CD14-positive monocyte (primary cell): ENCODE data around the gene ETS1. TPM values are rescaled to one million over a fixed set of nuclear protein-coding genes. Genes with fewer than 3 reads are reported as not detected.

ENCODE experiments used
- DNase-seq, 3 donors: peaks; one replicate each; pipeline ENCODE4 v3.0.0-alpha.2; 2011 to 2022
- H2AFZ ChIP-seq: 2 replicates; pipeline ENCODE4 v1.6.0; 2012; ENCODE audit warnings: mild to moderate bottlenecking, low read depth, low read length, inconsistent platforms; ENCODE audit not compliant: insufficient read depth, poor library complexity, severe bottlenecking
- H3K27ac ChIP-seq, 2 donors: 1 replicate in 1 of 2; 2 replicates in 1 of 2; pipeline ENCODE4 v1.5.1; 2012 to 2013; ENCODE audit warnings: low read length in 2 of 2, control low read depth in 1 of 2, inconsistent platforms in 1 of 2, low read depth in 1 of 2, mild to moderate bottlenecking in 1 of 2
- H3K27me3 ChIP-seq, 2 donors: one replicate each; pipeline versions ENCODE4 v1.6.0 to v1.6.1; 2011 to 2013; ENCODE audit warnings: low read length in 2 of 2; ENCODE audit not compliant: control insufficient read depth in 2 of 2, insufficient read depth in 2 of 2
- H3K36me3 ChIP-seq, 2 donors: replicated peaks in 1 of 2; 1 replicate in 1 of 2; 2 replicates in 1 of 2; pipeline versions ENCODE4 v1.5.1 to v1.6.1; 2012 to 2013; ENCODE audit warnings: low read length in 2 of 2, control low read depth in 1 of 2, inconsistent platforms in 1 of 2, mild to moderate bottlenecking in 1 of 2; ENCODE audit not compliant: insufficient read depth in 2 of 2, control insufficient read depth in 1 of 2
- H3K4me1 ChIP-seq, 2 donors: 1 replicate in 1 of 2; 2 replicates in 1 of 2; pipeline versions ENCODE4 v1.5.1 to v1.6.1; 2012 to 2013; ENCODE audit warnings: low read length in 2 of 2, control low read depth in 1 of 2, inconsistent platforms in 1 of 2, mild to moderate bottlenecking in 1 of 2, moderate library complexity in 1 of 2; ENCODE audit not compliant: insufficient read depth in 2 of 2, control insufficient read depth in 1 of 2
- H3K4me2 ChIP-seq: replicated peaks from 2 replicates; pipeline ENCODE3; 2012; ENCODE audit warnings: low read length, moderate library complexity, mild to moderate bottlenecking; ENCODE audit not compliant: poor library complexity, severe bottlenecking; ENCODE audit errors: extremely low read depth
- H3K4me3 ChIP-seq, 3 experiments: fragments of 200-600 bp in 1 of 3; sonication (generic) in 1 of 3; replicated peaks in 1 of 3; 1 replicate in 2 of 3; 2 replicates in 1 of 3; pipeline ENCODE4 v1.5.1; 2011 to 2013; ENCODE audit warnings: low read length in 3 of 3, mild to moderate bottlenecking in 3 of 3, control low read depth in 2 of 3, low read depth in 2 of 3, inconsistent platforms in 1 of 3, moderate library complexity in 1 of 3
- H3K79me2 ChIP-seq: 2 replicates; pipeline ENCODE4 v1.6.0; 2012; ENCODE audit warnings: mild to moderate bottlenecking, control low read depth, inconsistent platforms, low read length, moderate library complexity; ENCODE audit not compliant: insufficient read depth
- H3K9ac ChIP-seq: 2 replicates; pipeline ENCODE4 v1.6.0; 2017; ENCODE audit warnings: low read length, mild to moderate bottlenecking; ENCODE audit not compliant: insufficient read depth, poor library complexity, severe bottlenecking
- H3K9me3 ChIP-seq, 2 donors: replicated peaks in 1 of 2; 1 replicate in 1 of 2; 2 replicates in 1 of 2; pipeline versions ENCODE4 v1.5.1 to v1.6.1; 2012 to 2013; ENCODE audit warnings: low read length in 2 of 2, control low read depth in 1 of 2; ENCODE audit not compliant: control insufficient read depth in 1 of 2, insufficient read depth in 1 of 2
- H4K20me1 ChIP-seq: 2 replicates; pipeline ENCODE4 v1.6.0; 2012; ENCODE audit warnings: mild to moderate bottlenecking, low read length, control low read depth, moderate library complexity; ENCODE audit not compliant: insufficient read depth
- H3K27ac Mint-ChIP-seq, 7 donors: one replicate each; pipeline ENCODE4 v1.8.0; 2020; ENCODE audit warnings: mild to moderate bottlenecking in 7 of 7, mixed read lengths in 7 of 7, moderate library complexity in 6 of 7, inconsistent platforms in 2 of 7
- H3K27me3 Mint-ChIP-seq, 3 donors: one replicate each; pipeline ENCODE4 v1.8.0; 2021 to 2022; ENCODE audit warnings: low read depth in 3 of 3, mild to moderate bottlenecking in 3 of 3, mixed read lengths in 3 of 3, moderate library complexity in 3 of 3, inconsistent platforms in 1 of 3
- H3K36me3 Mint-ChIP-seq, 2 donors: one replicate each; pipeline ENCODE4 v1.8.0; 2020; ENCODE audit warnings: mixed read lengths in 2 of 2, inconsistent platforms in 1 of 2, mild to moderate bottlenecking in 1 of 2
- H3K4me1 Mint-ChIP-seq: one replicate; pipeline ENCODE4 v1.8.0; 2020; ENCODE audit warnings: mild to moderate bottlenecking, mixed read lengths
- H3K4me3 Mint-ChIP-seq, 2 donors: one replicate each; pipeline ENCODE4 v1.8.0; 2020; ENCODE audit warnings: mild to moderate bottlenecking in 2 of 2, mixed read lengths in 2 of 2, moderate library complexity in 1 of 2
- H3K9me3 Mint-ChIP-seq, 7 donors: one replicate each; pipeline ENCODE4 v1.8.0; 2020 to 2022; ENCODE audit warnings: mixed read lengths in 7 of 7, mild to moderate bottlenecking in 6 of 7, moderate library complexity in 6 of 7, inconsistent platforms in 2 of 7
- CTCF ChIP-seq: fragments of 200-600 bp; IDR thresholded peaks from one replicate; pipeline ENCODE4 v1.8.0; 2022; ENCODE audit warnings: antibody characterized with exemption, mild to moderate bottlenecking
- WGBS: methylation state at CpG from one replicate; pipeline ENCODE4 v1.1.5; 2013; ENCODE audit warnings: missing lambda C conversion rate; ENCODE audit not compliant: insufficient coverage; 5-methylcytosine and 5-hydroxymethylcytosine counted together
- intact Hi-C, 2 donors: fragments of 100-400 bp; cut with micrococcal nuclease; formaldehyde crosslinking; loops; one replicate each; pipeline versions ENCODE4 v1.15.0 to v1.15.1; 2023
- polyA plus RNA-seq, 3 donors: library from polyadenylated mRNA; depleted of rRNA in 1 of 3; unstranded in 2 of 3; stranded (reverse) in 1 of 3; fragments of 300-500 nt in 2 of 3; fragments of >200 nt in 1 of 3; fragmentation: Illumina TruSeq in 2 of 3; gene quantifications; 1 replicate in 2 of 3; 2 replicates in 1 of 3; pipeline ENCODE4 v1.2.3, GENCODE V29; 2012 to 2021

Gene ETS1
- polyA plus RNA-seq, 3 donors: 0.67 to 1.6 (median 1.6) TPM

DNA sequence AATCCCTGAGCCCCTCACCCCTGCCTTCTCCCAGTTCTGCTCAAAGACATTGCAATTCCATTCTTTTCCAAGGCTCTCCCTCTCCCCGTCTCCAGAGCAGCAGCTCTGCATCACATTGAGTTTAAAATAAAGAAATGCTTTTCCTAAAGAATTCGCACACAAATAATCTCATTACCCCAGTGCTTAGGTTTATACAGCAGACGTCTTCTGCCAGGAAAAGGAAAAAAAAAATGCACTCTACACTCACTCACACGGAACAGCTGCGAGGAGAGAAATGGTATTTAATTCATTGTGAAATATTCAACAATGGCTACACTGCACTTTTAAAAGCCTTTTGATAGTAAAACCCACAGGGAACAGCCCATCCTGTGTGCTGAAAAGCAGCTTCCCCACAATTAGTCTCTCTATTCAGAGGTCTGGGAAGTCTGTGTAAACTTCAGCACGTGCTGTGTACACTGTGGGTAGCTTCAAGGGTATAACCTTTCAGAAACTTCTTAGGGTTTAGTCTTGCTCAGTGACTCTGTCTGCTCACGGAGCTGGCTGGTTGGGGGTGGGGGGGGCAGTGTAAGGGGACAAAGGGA, 42.8 kb downstream of the ETS1 start:
- Histone ChIP-seq H3K4me2 (no peak overlapping the region), H3K4me1 (peaks cover 14 to 21% of the 10 kb centered on the region in 2 donors), H3K9me3 (no peaks in the 10 kb centered on the region), H3K27ac (no peak overlapping the region), H3K9ac (no peak overlapping the region), H3K79me2 (no peaks in the 10 kb centered on the region), H3K27me3 (peaks cover 15 to 22% of the 10 kb centered on the region in 2 donors), H2AFZ (no peak overlapping the region), H3K36me3 (no peaks in the 10 kb centered on the region), H3K4me3 (no peak overlapping the region), H4K20me1 (no peaks in the 10 kb centered on the region)
- H3K9me3 Mint-ChIP-seq: peaks cover 0 to 1% (median 0%) of the 10 kb centered on the region in 7 donors
- WGBS: 0% methylated on average over 1 of the region's 7 CpGs
- H3K36me3 Mint-ChIP-seq: peaks cover 0 to 2% of the 10 kb centered on the region in 2 donors
- peaks cover 24% of the 10 kb centered on the region for H3K4me1 Mint-ChIP-seq
- H3K27ac Mint-ChIP-seq: peak overlapping the region in 2 of 7 donors; percentile 13 to 18
- H3K27me3 Mint-ChIP-seq: peaks cover 15 to 40% (median 30%) of the 10 kb centered on the region in 3 donors
- no peak for TF ChIP-seq CTCF
- intact Hi-C loops: no loop called here
- peak overlapping the region in 1 of 2 donors; percentile 50 for H3K4me3 Mint-ChIP-seq
- DNase-seq: no peak

DNA sequence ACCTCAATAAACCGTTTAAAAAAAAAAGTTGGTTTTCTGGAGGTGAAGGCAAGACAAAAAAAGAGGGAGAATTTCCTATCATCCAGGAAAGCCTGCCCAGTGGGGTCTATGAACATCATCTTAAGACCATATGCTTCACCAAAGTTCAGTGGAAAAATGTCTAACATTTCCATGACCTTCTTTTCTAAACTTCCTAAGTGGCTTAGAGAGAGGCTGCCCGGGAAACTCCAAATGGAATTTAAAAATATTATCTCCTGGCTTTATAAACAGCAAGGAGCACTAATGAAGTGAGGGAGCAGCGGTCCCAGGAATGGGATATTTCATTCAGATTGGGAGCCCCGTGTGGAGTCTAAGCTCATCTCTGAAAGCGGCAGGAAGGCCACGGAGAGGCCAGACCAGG, 46.9 kb downstream of the ETS1 start:
- intact Hi-C loops: no loop called here
- Mint-ChIP-seq H3K9me3 (no peaks in the 10 kb centered on the region), H3K27me3 (peaks cover 2 to 15% (median 8%) of the 10 kb centered on the region in 3 donors), H3K4me1 (peaks cover 8% of the 10 kb centered on the region), H3K36me3 (no peaks in the 10 kb centered on the region), H3K4me3 (peak overlapping the region in 1 of 2 donors; percentile 22), H3K27ac (no peak overlapping the region)
- no peaks in the 10 kb centered on the region for H4K20me1 ChIP-seq
- H3K27ac ChIP-seq: no peak overlapping the region
- H3K4me1 ChIP-seq: peaks cover 0 to 6% of the 10 kb centered on the region in 2 donors
- 100% methylated on average over 1 of the region's 6 CpGs for whole genome bisulfite sequencing
- H3K36me3 ChIP-seq: no peaks in the 10 kb centered on the region
- H2AFZ ChIP-seq: no peak overlapping the region
- no peaks in the 10 kb centered on the region for H3K9me3 ChIP-seq
- no peak overlapping the region for H3K9ac ChIP-seq
- no peak for TF ChIP-seq CTCF
- no peak overlapping the region for H3K4me2 ChIP-seq
- peaks cover 0 to 4% of the 10 kb centered on the region in 2 donors for H3K27me3 ChIP-seq
- no peak overlapping the region for H3K4me3 ChIP-seq
- no peak for DNase-seq
- no peaks in the 10 kb centered on the region for H3K79me2 ChIP-seq
